ENCODE measurements around the gene CPXM1. TPM values are rescaled to one million over a fixed set of nuclear protein-coding genes. Genes with fewer than 3 reads are reported as not detected.

CPXM1 gene
- total RNA-seq: 0.14 and 0.38 TPM in 2 replicates

- H3K27me3 Mint-ChIP-seq: peaks cover 59% of the 10 kb centered on the region
- H3K9me3 Mint-ChIP-seq: no peaks in the 10 kb centered on the region
- H3K4me1 Mint-ChIP-seq: peaks cover 21% of the 10 kb centered on the region
- intact Hi-C loops (cut with micrococcal nuclease): no loop called here
- peak; percentile 66 for DNase-seq
- H3K27ac Mint-ChIP-seq: peak within 1 kb of the TSS; percentile 79
- peak within 1 kb of the TSS; percentile 88 for H3K4me3 Mint-ChIP-seq
- H3K36me3 Mint-ChIP-seq (ENCODE audit: low read depth): peaks cover 3% of the 10 kb centered on the region
Observed at GRCh38 chr20:2800521-2801285, at the start of gene CPXM1. TSS of gene CPXM1 (minus strand) at chr20:2800627. CDS start at chr20:2800572, 55 bp downstream.

- no peaks in the 10 kb centered on the region for H3K9me3 Mint-ChIP-seq
- intact Hi-C loops (cut with micrococcal nuclease): no loop called here
- H3K27ac Mint-ChIP-seq: no peak overlapping the region
- H3K4me3 Mint-ChIP-seq: no peak overlapping the region
- peaks cover 7% of the 10 kb centered on the region for H3K36me3 Mint-ChIP-seq (ENCODE audit: low read depth)
- no peaks in the 10 kb centered on the region for H3K27me3 Mint-ChIP-seq
- DNase-seq: no peak
- H3K4me1 Mint-ChIP-seq: peaks cover 24% of the 10 kb centered on the region
Observed at GRCh38 chr20:2849529-2849928, 49.1 kb upstream of the CPXM1 start.

GRCh38 chr20:2847802-2848201 lies 47.4 kb upstream of the CPXM1 start:
- peaks cover 23% of the 10 kb centered on the region for H3K4me1 Mint-ChIP-seq
- H3K9me3 Mint-ChIP-seq: no peaks in the 10 kb centered on the region
- H3K36me3 Mint-ChIP-seq (ENCODE audit: low read depth): peaks cover 11% of the 10 kb centered on the region
- H3K27me3 Mint-ChIP-seq: no peaks in the 10 kb centered on the region
- no peak overlapping the region for H3K27ac Mint-ChIP-seq
- H3K4me3 Mint-ChIP-seq: no peak overlapping the region
- DNase-seq: no peak
- intact Hi-C loops (cut with micrococcal nuclease): no loop called here

- no peak for DNase-seq
- intact Hi-C loops (cut with micrococcal nuclease): no loop called here
- H3K27me3 Mint-ChIP-seq: no peaks in the 10 kb centered on the region
- H3K4me3 Mint-ChIP-seq: no peak overlapping the region
- peaks cover 11% of the 10 kb centered on the region for H3K36me3 Mint-ChIP-seq (ENCODE audit: low read depth)
- H3K27ac Mint-ChIP-seq: no peak overlapping the region
- H3K4me1 Mint-ChIP-seq: peaks cover 14% of the 10 kb centered on the region
- no peaks in the 10 kb centered on the region for H3K9me3 Mint-ChIP-seq
Observed at GRCh38 chr20:2846698-2847097, 46.3 kb upstream of the CPXM1 start.

DNA sequence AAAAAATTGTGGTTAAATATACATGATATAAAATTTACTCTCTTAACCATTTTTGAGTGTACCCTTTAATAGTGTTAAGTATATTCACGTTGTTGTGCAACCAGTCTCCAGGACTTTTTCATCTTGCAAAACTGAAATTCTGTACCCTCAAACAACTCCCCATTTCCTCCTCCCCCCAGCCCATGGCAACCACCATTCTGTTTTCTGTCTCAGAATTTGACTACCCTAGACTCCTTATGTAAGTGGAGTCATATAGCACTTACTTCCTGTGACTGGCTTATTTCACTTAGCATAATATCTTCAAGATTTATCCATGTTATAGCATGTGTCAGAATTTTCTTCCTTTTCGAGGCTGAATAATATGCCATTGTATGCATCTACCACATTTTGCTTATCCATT lies 45.2 kb upstream of the CPXM1 start:
- Mint-ChIP-seq H3K4me3 (no peak overlapping the region), H3K27me3 (no peaks in the 10 kb centered on the region), H3K9me3 (no peaks in the 10 kb centered on the region), H3K27ac (no peak overlapping the region), H3K36me3 (ENCODE audit: low read depth) (peaks cover 13% of the 10 kb centered on the region), H3K4me1 (peaks cover 15% of the 10 kb centered on the region)
- intact Hi-C loops (cut with micrococcal nuclease): no loop called here
- no peak for DNase-seq

DNA sequence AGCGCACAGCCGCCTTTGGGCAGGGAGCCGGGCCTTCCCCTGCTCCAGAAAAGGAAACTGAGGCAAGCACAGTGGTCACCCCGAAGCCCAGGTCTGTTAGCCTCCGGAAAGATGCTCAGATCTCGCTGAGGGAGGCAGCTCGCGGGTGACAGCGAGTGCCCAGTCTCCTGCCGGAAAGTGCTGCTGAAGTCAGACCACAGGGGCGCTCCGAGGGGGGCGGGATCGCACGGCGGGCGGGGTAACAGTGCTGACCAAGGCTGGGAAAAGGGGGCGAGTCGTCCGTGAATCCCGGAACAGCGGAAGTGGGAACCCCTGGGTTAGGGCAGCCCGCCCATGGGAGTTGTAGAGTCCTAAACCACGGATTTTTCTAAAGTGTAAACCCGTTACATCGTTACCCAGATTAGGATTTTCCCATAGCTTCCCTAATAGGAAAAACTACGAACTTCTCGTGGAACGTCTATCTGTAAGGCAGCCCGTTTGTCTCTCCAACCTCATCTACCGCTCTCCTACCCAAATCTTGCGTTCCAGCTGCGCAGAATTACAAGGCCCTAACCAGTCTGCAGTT lies 40.6 kb upstream of the CPXM1 start:
- Mint-ChIP-seq H3K36me3 (ENCODE audit: low read depth) (peaks cover 31% of the 10 kb centered on the region), H3K27me3 (peaks cover 1% of the 10 kb centered on the region), H3K4me3 (peak overlapping the region; percentile 91), H3K9me3 (peaks cover 4% of the 10 kb centered on the region), H3K4me1 (peaks cover 23% of the 10 kb centered on the region), H3K27ac (peak overlapping the region; percentile 87)
- DNase-seq: peak; percentile 85
- intact Hi-C loops (cut with micrococcal nuclease): loop anchor here (1.0 to 5.0 kb wide), 3 partner anchors 32 to 369 kb away; partner anchors contain the start of genes NOP56, PTPRA and SNRPB

DNA sequence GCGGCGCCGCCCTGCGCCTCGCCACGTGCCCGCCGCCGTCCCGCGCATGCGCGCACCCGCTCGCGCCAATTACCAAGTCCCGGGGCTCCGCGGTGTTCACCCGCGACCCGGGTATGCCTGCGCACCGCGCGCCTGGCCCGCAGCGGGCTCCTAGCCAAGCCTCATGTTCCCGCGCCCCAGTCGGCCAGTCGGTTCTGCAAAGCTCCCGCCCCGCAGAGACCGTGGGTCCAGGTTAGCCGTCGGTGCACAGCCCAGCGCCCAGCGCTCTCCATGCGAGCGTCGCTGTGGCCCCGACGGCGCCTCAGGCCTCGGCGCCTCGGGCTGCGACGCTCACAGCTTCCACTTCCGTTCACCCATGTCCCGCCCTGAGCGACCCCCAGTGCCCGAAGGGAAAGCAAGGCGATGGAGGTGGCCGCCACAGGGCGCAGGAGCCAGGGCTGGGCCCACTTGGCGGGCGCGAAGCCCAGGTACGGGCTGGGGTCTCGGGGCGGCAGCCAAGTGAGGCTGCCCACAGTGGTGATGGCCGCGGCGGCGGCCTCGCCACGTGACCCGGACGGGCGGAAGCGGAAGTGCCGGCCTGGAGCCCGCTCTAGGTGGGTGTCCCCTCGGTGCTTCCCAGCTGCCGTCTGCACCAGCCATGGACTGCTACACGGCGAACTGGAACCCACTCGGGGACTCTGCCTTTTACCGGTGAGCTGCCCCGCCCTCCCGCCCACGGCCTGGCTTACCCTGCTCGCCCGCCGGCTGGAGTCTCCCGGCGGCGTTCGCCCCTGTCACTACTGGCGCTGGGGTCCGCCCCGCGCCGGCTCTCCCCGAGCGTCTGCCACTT lies 39.9 kb upstream of the CPXM1 start, which contains the start of the genes PCED1A and VPS16:
PCED1A (minus strand) TSS at position 518 of the 829 bp plus-strand sequence. CDS start 743 bp downstream, outside the sequence.
VPS16 (plus strand) TSS at position 608 of the 829 bp plus-strand sequence; CDS start at position 638, 30 bp downstream.
- peak within 1 kb of the TSS; percentile 91 for H3K4me3 Mint-ChIP-seq
- H3K27ac Mint-ChIP-seq: peak within 1 kb of the TSS; percentile 91
- H3K27me3 Mint-ChIP-seq: peaks cover 1% of the 10 kb centered on the region
- intact Hi-C loops (cut with micrococcal nuclease): loop anchor here (1.0 to 5.0 kb wide), 3 partner anchors 33 to 368 kb away; partner anchors contain the start of genes NOP56, PTPRA and SNRPB
- peaks cover 4% of the 10 kb centered on the region for H3K9me3 Mint-ChIP-seq
- H3K36me3 Mint-ChIP-seq (ENCODE audit: low read depth): peaks cover 31% of the 10 kb centered on the region
- peaks cover 20% of the 10 kb centered on the region for H3K4me1 Mint-ChIP-seq
- DNase-seq: peak; percentile 97

GRCh38 chr20:2839732-2840137 lies 39.3 kb upstream of the CPXM1 start:
- Mint-ChIP-seq H3K9me3 (peaks cover 4% of the 10 kb centered on the region), H3K36me3 (ENCODE audit: low read depth) (peaks cover 34% of the 10 kb centered on the region), H3K27me3 (peaks cover 1% of the 10 kb centered on the region), H3K4me3 (peak overlapping the region; percentile 80), H3K27ac (peak overlapping the region; percentile 91), H3K4me1 (peaks cover 18% of the 10 kb centered on the region)
- no peak for DNase-seq
- intact Hi-C loops (cut with micrococcal nuclease): loop anchor here (1.0 to 5.0 kb wide), 3 partner anchors 34 to 367 kb away; partner anchors contain the start of genes NOP56, PTPRA and SNRPB

DNA sequence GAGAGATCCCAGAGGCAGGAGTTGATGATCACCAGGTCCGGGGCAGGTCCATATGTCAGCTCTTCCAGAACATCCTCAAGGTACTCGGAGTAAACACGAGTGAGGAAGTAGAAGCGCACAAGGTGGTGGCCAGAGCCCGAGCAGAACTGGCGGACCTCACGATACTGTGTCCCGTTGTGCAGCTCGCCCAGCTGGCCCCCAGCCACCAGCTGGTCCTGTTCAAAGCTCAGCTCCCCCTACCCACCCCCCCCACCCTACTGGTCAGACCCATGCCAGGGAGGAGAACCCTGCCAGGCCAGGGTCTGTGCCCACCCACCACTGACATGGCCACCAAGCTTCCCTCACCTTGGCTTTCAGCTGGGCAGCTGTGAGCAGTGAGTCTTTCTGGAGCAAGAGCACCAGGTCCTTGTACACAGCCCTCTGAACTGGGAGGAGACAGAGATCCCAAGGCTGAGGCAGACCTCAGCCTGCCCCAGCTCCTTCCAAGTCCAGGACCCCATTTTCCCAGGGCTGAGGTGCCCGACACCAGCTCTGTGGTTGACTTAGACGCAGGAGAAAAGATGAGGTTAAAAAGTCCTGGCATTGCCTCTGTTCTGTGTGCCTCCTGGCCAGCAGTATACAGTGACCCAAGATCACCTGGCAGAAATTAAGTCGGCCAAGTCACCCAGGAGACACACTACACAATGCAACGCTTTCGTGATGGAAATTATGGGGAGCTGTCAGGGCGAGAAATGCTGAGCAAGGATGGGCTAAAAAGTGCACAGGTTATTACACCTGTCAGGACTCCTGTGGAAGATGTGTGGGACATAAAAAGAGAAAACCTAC lies 38.6 kb upstream of the CPXM1 start:
- H3K4me1 Mint-ChIP-seq: peaks cover 17% of the 10 kb centered on the region
- no peak for DNase-seq
- H3K27me3 Mint-ChIP-seq: peaks cover 3% of the 10 kb centered on the region
- peak overlapping the region; percentile 80 for H3K4me3 Mint-ChIP-seq
- H3K36me3 Mint-ChIP-seq (ENCODE audit: low read depth): peaks cover 36% of the 10 kb centered on the region
- intact Hi-C loops (cut with micrococcal nuclease): no loop called here
- peaks cover 4% of the 10 kb centered on the region for H3K9me3 Mint-ChIP-seq
- peak overlapping the region; percentile 91 for H3K27ac Mint-ChIP-seq

DNA sequence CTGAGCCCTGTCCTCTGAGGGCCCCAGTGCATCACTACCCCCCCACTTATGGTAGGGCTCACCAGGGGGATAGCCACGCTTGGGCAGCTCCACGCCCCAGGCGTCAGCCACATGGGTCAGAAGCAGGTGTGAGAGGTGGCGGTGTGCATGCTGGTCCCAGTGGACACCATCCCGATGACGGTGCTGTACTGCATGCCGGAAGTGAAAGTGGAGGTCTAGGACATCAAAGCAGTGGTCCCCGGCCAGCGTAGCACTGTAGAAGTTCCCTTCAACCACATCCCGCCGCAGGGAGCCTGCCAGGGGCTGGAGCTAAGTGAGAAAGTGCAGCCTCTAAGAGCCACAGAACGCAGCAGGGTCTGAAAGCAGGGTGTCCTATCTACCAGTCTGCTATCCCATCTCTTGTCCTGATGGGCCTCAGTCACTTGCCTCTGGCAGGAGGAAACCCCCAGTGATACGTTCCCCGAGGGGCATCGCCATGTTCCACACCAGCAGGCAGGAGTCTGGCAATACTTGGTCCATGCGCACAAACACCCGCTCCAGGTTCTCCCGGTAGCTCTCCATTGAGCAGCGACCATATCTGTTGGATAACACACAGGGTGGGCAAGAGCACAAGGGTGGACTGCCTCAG lies 37.9 kb upstream of the CPXM1 start:
- Mint-ChIP-seq H3K4me1 (peaks cover 12% of the 10 kb centered on the region), H3K27me3 (peaks cover 4% of the 10 kb centered on the region), H3K9me3 (peaks cover 4% of the 10 kb centered on the region), H3K27ac (no peak overlapping the region), H3K4me3 (peak overlapping the region; percentile 29), H3K36me3 (ENCODE audit: low read depth) (peaks cover 34% of the 10 kb centered on the region)
- intact Hi-C loops (cut with micrococcal nuclease): no loop called here
- DNase-seq: no peak

DNA sequence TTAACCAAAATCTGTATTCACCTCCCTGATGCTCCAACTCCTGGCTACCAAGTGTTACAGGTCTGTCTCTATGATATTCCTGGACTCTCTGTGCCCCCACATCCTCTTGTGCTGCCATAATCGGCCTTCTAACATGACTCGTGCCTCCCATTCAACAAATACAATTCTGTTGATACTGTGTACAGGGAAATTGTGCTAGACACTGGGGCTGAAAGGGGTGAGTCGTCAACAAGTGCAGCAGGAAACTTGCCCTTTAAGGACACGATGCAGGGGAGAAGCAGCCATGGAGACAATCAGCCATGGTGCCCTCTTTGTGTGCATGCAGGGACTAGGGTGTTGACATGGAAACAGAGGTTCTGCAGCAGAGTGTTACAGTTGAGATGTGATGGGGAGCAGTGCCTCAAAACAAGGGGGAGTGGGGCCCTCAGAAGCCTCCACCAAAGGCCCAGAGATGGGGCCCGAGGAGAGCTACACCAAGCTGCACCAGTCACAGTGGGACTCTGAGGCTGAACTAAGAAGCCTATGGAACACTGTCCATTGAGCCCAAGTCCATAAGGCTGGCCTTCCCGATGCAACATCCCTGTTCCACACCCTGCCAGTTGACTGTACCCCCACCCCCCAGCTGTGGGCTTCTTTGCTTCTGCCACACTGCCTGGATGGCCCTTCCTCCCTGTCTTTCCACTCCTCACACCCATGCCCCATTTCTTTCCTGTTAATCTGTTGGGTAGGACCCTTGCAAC lies 37.0 kb upstream of the CPXM1 start:
- Mint-ChIP-seq H3K27ac (no peak overlapping the region), H3K9me3 (peaks cover 4% of the 10 kb centered on the region), H3K4me3 (no peak overlapping the region), H3K36me3 (ENCODE audit: low read depth) (peaks cover 34% of the 10 kb centered on the region), H3K4me1 (peaks cover 12% of the 10 kb centered on the region), H3K27me3 (peaks cover 6% of the 10 kb centered on the region)
- intact Hi-C loops (cut with micrococcal nuclease): no loop called here
- no peak for DNase-seq

GRCh38 chr20:2836035-2836434 lies 35.6 kb upstream of the CPXM1 start:
- H3K9me3 Mint-ChIP-seq: peaks cover 4% of the 10 kb centered on the region
- intact Hi-C loops (cut with micrococcal nuclease): no loop called here
- H3K4me3 Mint-ChIP-seq: no peak overlapping the region
- H3K27ac Mint-ChIP-seq: no peak overlapping the region
- peaks cover 6% of the 10 kb centered on the region for H3K27me3 Mint-ChIP-seq
- peaks cover 15% of the 10 kb centered on the region for H3K4me1 Mint-ChIP-seq
- peaks cover 32% of the 10 kb centered on the region for H3K36me3 Mint-ChIP-seq (ENCODE audit: low read depth)
- no peak for DNase-seq
